ENCODE data around the gene ADCY9. TPM values are rescaled to one million over a fixed set of nuclear protein-coding genes. Genes with fewer than 3 reads are reported as not detected.
"Not testable (repeated sequence)": the region's sequence is repeated elsewhere in the genome, so short reads cannot be mapped to it uniquely, and the experiment has no call there.

Gene ADCY9
- polyA plus RNA-seq, 3 donors = 0.44 to 9.3 (median 0.67) TPM

DNA sequence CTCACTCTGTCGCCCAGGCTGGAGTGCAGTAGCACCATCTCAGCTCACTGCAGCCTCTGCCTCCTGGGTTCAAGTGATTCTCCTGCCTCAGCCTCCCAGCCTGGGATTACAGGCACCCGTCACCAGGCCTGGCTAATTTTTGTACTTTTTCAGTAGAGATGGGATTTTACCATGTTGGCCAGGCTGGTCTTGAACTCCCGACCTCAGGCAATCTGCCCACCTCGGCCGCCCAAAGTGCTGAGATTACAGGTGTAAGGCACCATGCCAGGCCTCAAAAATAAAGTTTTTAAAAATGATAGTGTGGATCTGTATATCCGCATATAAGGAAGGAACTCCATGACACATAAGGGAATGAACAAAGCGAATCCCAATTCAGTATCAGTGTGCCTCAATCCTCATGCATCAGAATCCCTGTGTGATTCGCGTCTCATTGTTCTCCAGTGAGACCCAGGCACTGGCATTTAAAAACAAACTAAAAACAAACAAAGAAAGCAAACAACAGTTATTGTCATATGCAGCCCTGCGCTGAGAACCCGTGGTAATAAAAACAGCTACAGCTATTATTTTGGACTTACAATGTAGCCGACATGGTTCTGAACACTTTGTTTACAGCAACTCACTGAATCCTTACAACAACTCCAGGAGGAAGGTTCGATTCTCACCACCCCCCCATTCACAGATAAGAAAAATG, 181.6 kb downstream of the ADCY9 start:
- no peak overlapping the region for H3K4me3 ChIP-seq (replicated peaks in 1 of 3; ENCODE audit: low read depth in 2 of 3, low read length in 3 of 3)
- H3K9ac ChIP-seq (ENCODE audit: insufficient read depth, low read length, poor library complexity, severe bottlenecking) = no peak overlapping the region
- H3K27ac Mint-ChIP-seq = no peak overlapping the region

DNA sequence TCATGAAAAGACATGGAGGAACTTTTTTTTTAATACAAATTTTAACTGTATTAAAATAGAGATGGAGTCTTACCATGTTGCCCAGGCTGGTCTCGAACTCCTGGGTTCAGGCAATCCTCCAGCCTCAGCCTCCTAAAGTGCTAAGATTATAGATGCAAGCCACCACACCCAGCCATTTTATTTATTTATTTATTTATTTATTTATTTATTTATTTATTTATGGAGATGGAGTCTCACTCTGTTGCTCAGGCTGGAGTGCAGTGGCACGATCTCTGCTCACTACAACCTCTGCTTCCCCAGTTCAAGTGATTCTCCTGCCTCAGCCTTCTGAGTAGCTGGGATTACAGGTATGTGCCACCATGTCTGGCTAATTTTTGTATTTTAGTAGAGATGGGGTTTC, 189.1 kb downstream of the ADCY9 start:
- not testable (repeated sequence) for H3K4me3 Mint-ChIP-seq; H3K27me3 ChIP-seq (ENCODE audit: control insufficient read depth in 2 of 2, insufficient read depth in 2 of 2, low read length in 2 of 2); H3K36me3 Mint-ChIP-seq; H2AFZ ChIP-seq (ENCODE audit: insufficient read depth, low read depth, low read length, poor library complexity, severe bottlenecking); H3K79me2 ChIP-seq (ENCODE audit: insufficient read depth, low read length); H3K27ac ChIP-seq (ENCODE audit: low read depth in 1 of 2, low read length in 2 of 2); DNase-seq; H3K4me3 ChIP-seq (replicated peaks in 1 of 3; ENCODE audit: low read depth in 2 of 3, low read length in 3 of 3); H3K4me1 ChIP-seq (ENCODE audit: control insufficient read depth in 1 of 2, insufficient read depth in 2 of 2, low read length in 2 of 2); H3K36me3 ChIP-seq (replicated peaks in 1 of 2; ENCODE audit: control insufficient read depth in 1 of 2, insufficient read depth in 2 of 2, low read length in 2 of 2); H4K20me1 ChIP-seq (ENCODE audit: insufficient read depth, low read length); H3K4me2 ChIP-seq (replicated peaks; ENCODE audit: extremely low read depth, low read length, poor library complexity, severe bottlenecking); H3K4me1 Mint-ChIP-seq; H3K27ac Mint-ChIP-seq; H3K9ac ChIP-seq (ENCODE audit: insufficient read depth, low read length, poor library complexity, severe bottlenecking); H3K9me3 ChIP-seq (replicated peaks in 1 of 2; ENCODE audit: control insufficient read depth in 1 of 2, insufficient read depth in 1 of 2, low read length in 2 of 2); H3K9me3 Mint-ChIP-seq
- no CpG with 5 or more reads among the region's 2 CpGs for WGBS (ENCODE audit: insufficient coverage)
- peaks cover 12 to 26% (median 14%) of the 10 kb centered on the region in 3 donors for H3K27me3 Mint-ChIP-seq (ENCODE audit: low read depth in 3 of 3)
- intact Hi-C loops (cut with micrococcal nuclease) = loop anchor here in 1 of 2 donors (10.0 kb wide), 1 partner anchor 308 kb away; no protein-coding TSS in a partner anchor

More for the DNA sequence above, 181.6 kb downstream of the ADCY9 start:
- Histone ChIP-seq H2AFZ (ENCODE audit: insufficient read depth, low read depth, low read length, poor library complexity, severe bottlenecking) (no peak overlapping the region), H4K20me1 (ENCODE audit: insufficient read depth, low read length) (no peaks in the 10 kb centered on the region), H3K9me3 (replicated peaks in 1 of 2; ENCODE audit: control insufficient read depth in 1 of 2, insufficient read depth in 1 of 2, low read length in 2 of 2) (no peaks in the 10 kb centered on the region), H3K36me3 (replicated peaks in 1 of 2; ENCODE audit: control insufficient read depth in 1 of 2, insufficient read depth in 2 of 2, low read length in 2 of 2) (no peaks in the 10 kb centered on the region), H3K4me2 (replicated peaks; ENCODE audit: extremely low read depth, low read length, poor library complexity, severe bottlenecking) (no peak overlapping the region), H3K79me2 (ENCODE audit: insufficient read depth, low read length) (no peaks in the 10 kb centered on the region), H3K27ac (ENCODE audit: low read depth in 1 of 2, low read length in 2 of 2) (no peak overlapping the region), H3K4me1 (ENCODE audit: control insufficient read depth in 1 of 2, insufficient read depth in 2 of 2, low read length in 2 of 2) (peaks cover 8 to 11% of the 10 kb centered on the region in 2 donors), H3K27me3 (ENCODE audit: control insufficient read depth in 2 of 2, insufficient read depth in 2 of 2, low read length in 2 of 2) (peaks cover 0 to 7% of the 10 kb centered on the region in 2 donors)
- WGBS (ENCODE audit: insufficient coverage) = 88% methylated on average over 8 of the region's 13 CpGs
- TF ChIP-seq, protein P1, sequence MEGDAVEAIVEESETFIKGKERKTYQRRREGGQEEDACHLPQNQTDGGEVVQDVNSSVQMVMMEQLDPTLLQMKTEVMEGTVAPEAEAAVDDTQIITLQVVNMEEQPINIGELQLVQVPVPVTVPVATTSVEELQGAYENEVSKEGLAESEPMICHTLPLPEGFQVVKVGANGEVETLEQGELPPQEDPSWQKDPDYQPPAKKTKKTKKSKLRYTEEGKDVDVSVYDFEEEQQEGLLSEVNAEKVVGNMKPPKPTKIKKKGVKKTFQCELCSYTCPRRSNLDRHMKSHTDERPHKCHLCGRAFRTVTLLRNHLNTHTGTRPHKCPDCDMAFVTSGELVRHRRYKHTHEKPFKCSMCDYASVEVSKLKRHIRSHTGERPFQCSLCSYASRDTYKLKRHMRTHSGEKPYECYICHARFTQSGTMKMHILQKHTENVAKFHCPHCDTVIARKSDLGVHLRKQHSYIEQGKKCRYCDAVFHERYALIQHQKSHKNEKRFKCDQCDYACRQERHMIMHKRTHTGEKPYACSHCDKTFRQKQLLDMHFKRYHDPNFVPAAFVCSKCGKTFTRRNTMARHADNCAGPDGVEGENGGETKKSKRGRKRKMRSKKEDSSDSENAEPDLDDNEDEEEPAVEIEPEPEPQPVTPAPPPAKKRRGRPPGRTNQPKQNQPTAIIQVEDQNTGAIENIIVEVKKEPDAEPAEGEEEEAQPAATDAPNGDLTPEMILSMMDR (IDR thresholded peaks at IDR 0.05) = no peak
- DNase-seq = no peak
- no peak overlapping the region for H3K4me3 Mint-ChIP-seq
- H3K36me3 Mint-ChIP-seq = no peaks in the 10 kb centered on the region
- H3K9me3 Mint-ChIP-seq = peaks cover 0 to 4% (median 2%) of the 10 kb centered on the region in 7 donors
- intact Hi-C loops (cut with micrococcal nuclease) = loop anchor here in 1 of 2 donors (5.0 to 10.0 kb wide), 2 partner anchors 180 to 398 kb away; partner anchors contain the start of gene ADCY9
- peaks cover 17 to 28% (median 24%) of the 10 kb centered on the region in 3 donors for H3K27me3 Mint-ChIP-seq (ENCODE audit: low read depth in 3 of 3)
- peaks cover 6% of the 10 kb centered on the region for H3K4me1 Mint-ChIP-seq

Data from CD14-positive monocyte (primary cell).